ENCODE data around the gene IVD. TPM values are rescaled to one million over a fixed set of nuclear protein-coding genes. Genes with fewer than 3 reads are reported as not detected.

IVD gene
- total and polyA plus RNA-seq, 2 of the 8 experiments (the other 6 are each of a cell fraction or from before 2014, with no cell fraction given), result 55.2 to 78.8 TPM

GRCh38 chr15:40451527-40452158 lies 46.0 kb downstream of the IVD start:
- no peak overlapping the region for H4K5ac ChIP-seq (ENCODE audit: insufficient read length, low read depth, low read length)
- H3K9me3 ChIP-seq (ENCODE audit: insufficient read depth in 2 of 2, low read depth in 1 of 2, low read length in 1 of 2), result no peaks in the 10 kb centered on the region
- H2BK15ac ChIP-seq (ENCODE audit: low read length), result no peak overlapping the region
- H2BK12ac ChIP-seq (ENCODE audit: low read depth, low read length), result no peak overlapping the region
- no peak overlapping the region for H2AFZ ChIP-seq (ENCODE audit: low read length)
- H3K27ac ChIP-seq (ENCODE audit: low read depth, low read length), result no peak overlapping the region
- H2BK20ac ChIP-seq (ENCODE audit: low read length), result no peak overlapping the region
- CTCF ChIA-PET (ENCODE audit: partially characterized antibody), result interaction anchor here (0.6 to 5.0 kb wide), 13 partner anchors 9 to 314 kb away, joined by 3 to 26 read pairs (median 3); partner anchors contain the start of gene IVD
- no peak overlapping the region for H2AK5ac ChIP-seq (ENCODE audit: low read depth, low read length)
- no peak overlapping the region for H3K56ac ChIP-seq (replicated peaks; ENCODE audit: insufficient read length, low read depth, low read length)
- H4K20me1 ChIP-seq (replicated peaks in 1 of 2; ENCODE audit: control insufficient read depth in 1 of 2, insufficient read depth in 2 of 2, low read length in 2 of 2), result peaks cover 48 to 51% of the 10 kb centered on the region in 2 experiments
- H3K14ac ChIP-seq (ENCODE audit: insufficient read length), result no peak overlapping the region
- H2BK120ac ChIP-seq (replicated peaks; ENCODE audit: low read depth, low read length), result no peak overlapping the region
- no peak overlapping the region for H3K23ac ChIP-seq (ENCODE audit: insufficient read length)
- peaks cover 0 to 3% (median 0%) of the 10 kb centered on the region in 4 experiments; a peak in 1 of 8 replicates for H3K36me3 ChIP-seq (ENCODE audit: control insufficient read depth in 2 of 4, insufficient read depth in 4 of 4, low read length in 3 of 4)
- peaks cover 4 to 40% (median 19%) of the 10 kb centered on the region in 4 experiments for H3K4me1 ChIP-seq (replicated peaks in 1 of 4; ENCODE audit: control insufficient read depth in 3 of 4, insufficient read depth in 4 of 4, low read length in 3 of 4)
- H2BK5ac ChIP-seq (ENCODE audit: low read depth, low read length), result peak overlapping the region; percentile 5
- WGBS, 2 experiments (ENCODE audit: extremely low coverage in 1 of 2, insufficient coverage in 1 of 2, insufficient read length in 1 of 2, insufficient replicate concordance in 2 of 2, low coverage in 1 of 2, low lambda C conversion rate in 2 of 2, missing lambda C conversion rate in 1 of 2), result 92% methylated on average over 3 of the region's 3 CpGs; no CpG with 5 or more reads in 1 of the 2 experiments
- H3K4me3 ChIP-seq (ENCODE audit: extremely low read depth in 1 of 4, insufficient read depth in 2 of 4, low read depth in 3 of 4, low read length in 4 of 4), result no peak overlapping the region
- DNase-seq (ENCODE audit: low read depth in 1 of 2, low spot score in 2 of 2) (no peak), FAIRE-seq (no peak)
- H4K91ac ChIP-seq (replicated peaks; ENCODE audit: insufficient read length, low read length), result no peak overlapping the region
- H3K4me2 ChIP-seq (ENCODE audit: insufficient read depth in 1 of 2, low read depth in 2 of 2, low read length in 2 of 2), result peak overlapping the region in 1 of 2 experiments; percentile 2; a peak in 1 of 4 replicates
- H3K9ac ChIP-seq (replicated peaks in 1 of 4; ENCODE audit: extremely low read depth in 1 of 4, low read depth in 3 of 4, low read length in 3 of 4), result no peak overlapping the region
- peaks cover 20 to 99% of the 10 kb centered on the region in 2 experiments for H3K79me2 ChIP-seq (ENCODE audit: control insufficient read depth in 1 of 2, insufficient read depth in 2 of 2, low read length in 2 of 2)
- H3K27me3 ChIP-seq (replicated peaks in 1 of 4; ENCODE audit: control insufficient read depth in 3 of 4, extremely low read depth in 1 of 4, insufficient read depth in 3 of 4, low read length in 3 of 4), result no peaks in the 10 kb centered on the region
- H3K4ac ChIP-seq (replicated peaks; ENCODE audit: insufficient read length, low read depth, low read length), result no peak overlapping the region
- no peak overlapping the region for H3K18ac ChIP-seq (ENCODE audit: extremely low read depth, low read length)
- H3K79me1 ChIP-seq (ENCODE audit: low read depth, low read length), result peaks cover 35% of the 10 kb centered on the region
- POLR2A ChIA-PET (ENCODE audit: partially characterized antibody), result interaction anchor here (1.1 to 6.2 kb wide), 6 partner anchors 11 to 56 kb away, joined by 3 to 36 read pairs (median 5); partner anchors contain the start of genes BAHD1, CHST14 and IVD
- no peak overlapping the region for H4K8ac ChIP-seq (ENCODE audit: extremely low read depth, insufficient read depth, low read length)
- H3K23me2 ChIP-seq (ENCODE audit: low read depth, low read length), result no peaks in the 10 kb centered on the region
- TF ChIP-seq KDM1A (IDR thresholded peaks at IDR 0.05; ENCODE audit: borderline replicate concordance, low read length) (no peak), KDM4A (IDR thresholded peaks at IDR 0.05; ENCODE audit: low read depth, low read length, severe bottlenecking) (no peak), ATF2 (IDR thresholded peaks at IDR 0.05; ENCODE audit: low read length) (no peak), YY1 (IDR thresholded peaks at IDR 0.05; ENCODE audit: low read depth, low read length) (no peak), PHF8 (conservative IDR thresholded peaks at IDR 0.05; ENCODE audit: low read depth, low read length) (no peak), CHD2 (IDR thresholded peaks at IDR 0.05; ENCODE audit: low read length) (no peak), SIX5 (IDR thresholded peaks at IDR 0.05; ENCODE audit: low read depth, low read length) (no peak), TCF12 (IDR thresholded peaks at IDR 0.05; ENCODE audit: low read depth, low read length) (no peak), ASH2L (IDR thresholded peaks at IDR 0.05; ENCODE audit: low read length) (no peak), JUND (IDR thresholded peaks at IDR 0.05; ENCODE audit: low read length) (no peak), RXRA (IDR thresholded peaks at IDR 0.05; ENCODE audit: insufficient read depth, low read depth, low read length) (no peak)
